IPS DF 6.9 (cell line): ENCODE results near the gene PCDHA6.
A peak's percentile ranks its signal among the peaks of the same experiment; 100 is the strongest.
"Not testable (repeated sequence)": the region's sequence is repeated elsewhere in the genome, so short reads cannot be mapped to it uniquely, and the experiment has no call there.

Experiments
- DNase-seq: peaks from one replicate; pipeline ENCODE4 v3.0.0-alpha.2; 2013; ENCODE audit warnings: low read depth, low spot score
- H3K27ac ChIP-seq: one replicate; pipeline ENCODE4 v1.5.1; 2013; ENCODE audit warnings: low read length, control low read depth
- H3K27me3 ChIP-seq: 2 replicates; pipeline ENCODE4 v1.6.1; 2013; ENCODE audit warnings: mild to moderate bottlenecking, low read length; ENCODE audit not compliant: control insufficient read depth, insufficient read depth
- H3K36me3 ChIP-seq: 2 replicates; pipeline ENCODE4 v1.6.1; 2013; ENCODE audit warnings: low read length; ENCODE audit not compliant: control insufficient read depth, insufficient read depth
- H3K4me1 ChIP-seq: 2 replicates; pipeline ENCODE4 v1.6.1; 2013; ENCODE audit warnings: low read length; ENCODE audit not compliant: control insufficient read depth, insufficient read depth
- H3K4me3 ChIP-seq: 2 replicates; pipeline ENCODE4 v1.5.1; 2013; ENCODE audit warnings: mild to moderate bottlenecking, low read length
- H3K9me3 ChIP-seq: 2 replicates; pipeline ENCODE4 v1.6.1; 2013; ENCODE audit warnings: low read length, inconsistent platforms; ENCODE audit not compliant: control insufficient read depth, insufficient read depth
- WGBS: extraction: QIAGEN DNeasy Blood & Tissue Kit; methylation state at CpG from one replicate; pipeline ENCODE4 v1.1.7; 2013; ENCODE audit warnings: mixed read lengths, missing lambda C conversion rate; ENCODE audit not compliant: insufficient read length, insufficient coverage; 5-methylcytosine and 5-hydroxymethylcytosine counted together

Gene PCDHA6

GRCh38 chr5:140862441-140863295 is 34.9 kb downstream of the PCDHA6 start:
- Histone ChIP-seq H3K4me3 (no peak overlapping the region), H3K27me3 (no peaks in the 10 kb centered on the region), H3K9me3 (no peaks in the 10 kb centered on the region), H3K4me1 (peaks cover 1% of the 10 kb centered on the region; the same call in 1 of the 2 replicates), H3K36me3 (peaks cover 8% of the 10 kb centered on the region; the same call in 1 of the 2 replicates), H3K27ac (no peak overlapping the region)
- no CpG with 5 or more reads among the region's 76 CpGs for WGBS
- no peak for DNase-seq

- DNase-seq, result no peak
- H3K36me3 ChIP-seq, result peaks cover 9% of the 10 kb centered on the region; the same call in 1 of the 2 replicates
- no peak within 1 kb of the TSS for H3K27ac ChIP-seq
- no CpG with 5 or more reads among the region's 41 CpGs for WGBS
- peak within 1 kb of the TSS; percentile 47; the same call in 1 of the 2 replicates for H3K4me3 ChIP-seq
- no peaks in the 10 kb centered on the region for H3K4me1 ChIP-seq
- no peaks in the 10 kb centered on the region for H3K9me3 ChIP-seq
- no peaks in the 10 kb centered on the region for H3K27me3 ChIP-seq
Measured at GRCh38 chr5:140868721-140869554, 41.2 kb downstream of the PCDHA6 start, which contains the start of gene PCDHA11. Gene PCDHA11 (plus strand): TSS chr5:140868957. CDS start chr5:140869104, 147 bp downstream.

- H3K27ac ChIP-seq, result no peak overlapping the region
- DNase-seq, result no peak
- WGBS, result no CpG with 5 or more reads among the region's 5 CpGs
- H3K36me3 ChIP-seq, result peaks cover 9% of the 10 kb centered on the region; the same call in 1 of the 2 replicates
- peak overlapping the region; percentile 47; the same call in 1 of the 2 replicates for H3K4me3 ChIP-seq
- H3K27me3 ChIP-seq, result no peaks in the 10 kb centered on the region
- no peaks in the 10 kb centered on the region for H3K4me1 ChIP-seq
- H3K9me3 ChIP-seq, result no peaks in the 10 kb centered on the region
Measured at GRCh38 chr5:140869555-140869886, 41.8 kb downstream of the PCDHA6 start.

GRCh38 chr5:140870221-140871201 is 42.8 kb downstream of the PCDHA6 start:
- no peaks in the 10 kb centered on the region for H3K4me1 ChIP-seq
- WGBS, result no CpG with 5 or more reads among the region's 114 CpGs
- no peaks in the 10 kb centered on the region for H3K27me3 ChIP-seq
- peaks cover 9% of the 10 kb centered on the region; the same call in 1 of the 2 replicates for H3K36me3 ChIP-seq
- H3K4me3 ChIP-seq, result no peak overlapping the region
- H3K27ac ChIP-seq, result no peak overlapping the region
- no peak for DNase-seq
- H3K9me3 ChIP-seq, result no peaks in the 10 kb centered on the region

- peak within 1 kb of the TSS; percentile 59; the same call in 1 of the 2 replicates for H3K4me3 ChIP-seq
Measured at GRCh38 chr5:140875085-140876065, 47.6 kb downstream of the PCDHA6 start, which contains the start of gene PCDHA12. Gene PCDHA12 (plus strand): TSS chr5:140875308. CDS start chr5:140875473, 165 bp downstream.

GRCh38 chr5:140876541-140877261 is 48.9 kb downstream of the PCDHA6 start:
- H3K4me3 ChIP-seq, H3K27me3 ChIP-seq, H3K36me3 ChIP-seq, H3K27ac ChIP-seq, DNase-seq, H3K4me1 ChIP-seq, H3K9me3 ChIP-seq: not testable (repeated sequence)
- WGBS, result no CpG with 5 or more reads among the region's 80 CpGs

More at GRCh38 chr5:140875085-140876065, 47.6 kb downstream of the PCDHA6 start, which contains the start of gene PCDHA12:
- Histone ChIP-seq H3K27ac (no peak within 1 kb of the TSS), H3K27me3 (no peaks in the 10 kb centered on the region), H3K4me1 (peaks cover 2% of the 10 kb centered on the region; the same call in 1 of the 2 replicates), H3K9me3 (no peaks in the 10 kb centered on the region), H3K36me3 (peaks cover 10% of the 10 kb centered on the region)
- WGBS, result no CpG with 5 or more reads among the region's 47 CpGs
- DNase-seq, result no peak

GRCh38 chr5:140877262-140877581 is 49.5 kb downstream of the PCDHA6 start:
- Histone ChIP-seq H3K27ac (no peak overlapping the region), H3K4me1 (peaks cover 2% of the 10 kb centered on the region; the same call in 1 of the 2 replicates), H3K4me3 (no peak overlapping the region), H3K9me3 (no peaks in the 10 kb centered on the region), H3K27me3 (no peaks in the 10 kb centered on the region), H3K36me3 (peaks cover 4% of the 10 kb centered on the region; the same call in 1 of the 2 replicates)
- WGBS, result no CpG with 5 or more reads among the region's 37 CpGs
- no peak for DNase-seq
